Left ventricle myocardium inferior (tissue), 1 donor: Measurements from ENCODE around the gene DLL3. TPM values are rescaled to one million over a fixed set of nuclear protein-coding genes. Genes with fewer than 3 reads are reported as not detected.

Source experiments
- DNase-seq: peaks from one replicate; pipeline ENCODE4 v3.0.0-alpha.2; 2020
- H3K27ac ChIP-seq: fragments of 200-600 bp; replicated peaks from 2 replicates; pipeline ENCODE4 v1.8.0; 2021
- H3K27me3 ChIP-seq: fragments of 200-600 bp; 2 replicates; pipeline ENCODE4 v1.8.0; 2021; ENCODE audit warnings: low read depth
- H3K36me3 ChIP-seq: fragments of 200-600 bp; 2 replicates; pipeline ENCODE4 v1.8.0; 2021
- H3K4me1 ChIP-seq: fragments of 200-600 bp; 2 replicates; pipeline ENCODE4 v1.8.0; 2021
- H3K4me3 ChIP-seq: fragments of 200-600 bp; 2 replicates; pipeline ENCODE4 v1.8.0; 2021; ENCODE audit warnings: mild to moderate bottlenecking, moderate library complexity
- H3K9me3 ChIP-seq: fragments of 200-600 bp; replicated peaks from 2 replicates; pipeline ENCODE4 v1.8.0; 2021
- intact Hi-C: fragments of 100-400 bp; cut with micrococcal nuclease; formaldehyde crosslinking; loops from one replicate; pipeline ENCODE4 v1.11.0; 2022
- total RNA-seq: library from RNA; stranded (reverse); fragmentation: NEBNext Ultra II Directional; extraction: Animal tissue kit (Norgen Biotek cat#: 25700); gene quantifications from one replicate; pipeline ENCODE4 v1.2.1, GENCODE V29; 2021
- TF ChIP-seq, protein P1 (sequence below): fragments of 200-600 bp; IDR thresholded peaks from 2 replicates; pipeline ENCODE4 v1.8.0; 2021; ENCODE audit warnings: antibody characterized with exemption, mild to moderate bottlenecking, borderline replicate concordance
- donor health status: DM: no; HTN: yes; CAD: no; lungs with severe emphysema.

The DLL3 gene
- total RNA-seq, 1 donor from 2014 or later = not detected

DNA sequence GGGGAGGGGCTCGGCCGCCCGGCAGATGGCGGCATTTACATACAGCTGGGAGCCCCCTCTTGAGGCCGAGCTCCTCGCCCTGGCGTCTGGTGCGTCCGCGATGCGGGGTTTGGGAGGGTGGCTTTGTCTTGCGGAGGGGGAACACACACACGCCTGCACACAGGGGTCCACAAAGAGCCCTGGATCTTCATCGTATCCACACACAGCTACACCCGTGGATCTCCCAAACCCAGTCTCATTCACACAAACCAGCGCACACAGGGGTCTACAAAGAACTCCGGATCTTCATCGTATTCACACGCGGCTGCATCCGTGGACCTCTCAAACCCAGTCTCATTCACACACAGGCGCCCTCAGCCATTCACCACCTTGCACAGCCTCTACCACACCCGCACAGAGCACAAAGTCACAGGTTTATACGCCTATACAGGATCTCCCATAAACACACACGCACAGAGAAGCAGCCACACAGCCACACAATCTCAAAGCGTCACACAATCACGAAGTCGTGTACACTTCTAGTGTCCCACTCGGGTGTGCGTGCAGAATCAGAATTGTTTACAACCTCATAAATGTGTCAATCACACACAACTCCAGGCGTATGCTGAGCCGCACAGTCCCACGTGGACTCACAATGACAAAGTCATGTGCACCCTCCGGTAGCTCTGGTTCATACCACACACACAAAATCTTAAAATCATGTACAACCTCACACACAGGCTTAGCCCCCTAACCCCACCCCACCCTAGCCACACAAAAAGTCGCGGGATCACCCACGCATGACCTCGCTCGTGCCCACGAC lies 550 bp upstream of the DLL3 start:
- H3K4me1 ChIP-seq = peaks cover 19% of the 10 kb centered on the region
- TF ChIP-seq, protein P1, sequence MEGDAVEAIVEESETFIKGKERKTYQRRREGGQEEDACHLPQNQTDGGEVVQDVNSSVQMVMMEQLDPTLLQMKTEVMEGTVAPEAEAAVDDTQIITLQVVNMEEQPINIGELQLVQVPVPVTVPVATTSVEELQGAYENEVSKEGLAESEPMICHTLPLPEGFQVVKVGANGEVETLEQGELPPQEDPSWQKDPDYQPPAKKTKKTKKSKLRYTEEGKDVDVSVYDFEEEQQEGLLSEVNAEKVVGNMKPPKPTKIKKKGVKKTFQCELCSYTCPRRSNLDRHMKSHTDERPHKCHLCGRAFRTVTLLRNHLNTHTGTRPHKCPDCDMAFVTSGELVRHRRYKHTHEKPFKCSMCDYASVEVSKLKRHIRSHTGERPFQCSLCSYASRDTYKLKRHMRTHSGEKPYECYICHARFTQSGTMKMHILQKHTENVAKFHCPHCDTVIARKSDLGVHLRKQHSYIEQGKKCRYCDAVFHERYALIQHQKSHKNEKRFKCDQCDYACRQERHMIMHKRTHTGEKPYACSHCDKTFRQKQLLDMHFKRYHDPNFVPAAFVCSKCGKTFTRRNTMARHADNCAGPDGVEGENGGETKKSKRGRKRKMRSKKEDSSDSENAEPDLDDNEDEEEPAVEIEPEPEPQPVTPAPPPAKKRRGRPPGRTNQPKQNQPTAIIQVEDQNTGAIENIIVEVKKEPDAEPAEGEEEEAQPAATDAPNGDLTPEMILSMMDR = peak; percentile 41
- H3K4me3 ChIP-seq = peak overlapping the region; percentile 40
- H3K27me3 ChIP-seq = peaks cover 81% of the 10 kb centered on the region
- H3K27ac ChIP-seq = no peak overlapping the region
- intact Hi-C loops = no loop called here
- DNase-seq = no peak
- H3K36me3 ChIP-seq = no peaks in the 10 kb centered on the region
- no peaks in the 10 kb centered on the region for H3K9me3 ChIP-seq

DNA sequence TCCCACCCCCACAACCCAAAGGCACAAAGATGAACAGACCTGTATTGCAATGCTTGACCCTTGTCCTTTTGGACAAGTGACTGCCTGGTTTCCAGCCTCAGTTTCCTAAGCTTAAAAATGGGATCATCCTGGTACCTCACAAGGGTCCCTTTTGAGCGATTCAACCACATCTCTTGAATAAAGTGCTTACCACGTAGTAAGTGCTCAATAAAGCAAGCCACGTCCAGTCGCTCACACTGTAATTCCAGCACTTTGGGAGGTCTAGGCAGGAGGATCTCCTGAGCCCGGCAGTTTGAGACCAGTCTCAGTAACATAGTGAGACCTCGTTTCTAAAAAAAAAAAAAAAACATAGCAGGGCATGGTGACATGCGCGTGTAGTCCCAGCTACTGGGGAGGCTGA lies 1.2 kb downstream of the DLL3 start:
- intact Hi-C loops = no loop called here
- peaks cover 98% of the 10 kb centered on the region for H3K27me3 ChIP-seq
- no peak for DNase-seq

GRCh38 chr19:39500543-39500942 lies 1.8 kb downstream of the DLL3 start:
- intact Hi-C loops = no loop called here
- H3K9me3 ChIP-seq = no peaks in the 10 kb centered on the region
- H3K4me1 ChIP-seq = peaks cover 19% of the 10 kb centered on the region
- H3K36me3 ChIP-seq = no peaks in the 10 kb centered on the region
- no peak for DNase-seq
- no peak overlapping the region for H3K27ac ChIP-seq
- TF ChIP-seq, protein P1 = no peak
- peaks cover 100% of the 10 kb centered on the region for H3K27me3 ChIP-seq
- no peak overlapping the region for H3K4me3 ChIP-seq

More for the DNA sequence above, 1.2 kb downstream of the DLL3 start:
- TF ChIP-seq, protein P1 = no peak
- H3K4me3 ChIP-seq = no peak overlapping the region
- H3K36me3 ChIP-seq = no peaks in the 10 kb centered on the region
- no peak overlapping the region for H3K27ac ChIP-seq
- H3K9me3 ChIP-seq = no peaks in the 10 kb centered on the region
- peaks cover 19% of the 10 kb centered on the region for H3K4me1 ChIP-seq

GRCh38 chr19:39501340-39501739 lies 2.6 kb downstream of the DLL3 start:
- DNase-seq = no peak
- H3K9me3 ChIP-seq = no peaks in the 10 kb centered on the region
- TF ChIP-seq, protein P1 = no peak
- peaks cover 19% of the 10 kb centered on the region for H3K4me1 ChIP-seq
- no peak overlapping the region for H3K4me3 ChIP-seq
- no peaks in the 10 kb centered on the region for H3K36me3 ChIP-seq
- peaks cover 100% of the 10 kb centered on the region for H3K27me3 ChIP-seq
- intact Hi-C loops = no loop called here
- H3K27ac ChIP-seq = no peak overlapping the region

DNA sequence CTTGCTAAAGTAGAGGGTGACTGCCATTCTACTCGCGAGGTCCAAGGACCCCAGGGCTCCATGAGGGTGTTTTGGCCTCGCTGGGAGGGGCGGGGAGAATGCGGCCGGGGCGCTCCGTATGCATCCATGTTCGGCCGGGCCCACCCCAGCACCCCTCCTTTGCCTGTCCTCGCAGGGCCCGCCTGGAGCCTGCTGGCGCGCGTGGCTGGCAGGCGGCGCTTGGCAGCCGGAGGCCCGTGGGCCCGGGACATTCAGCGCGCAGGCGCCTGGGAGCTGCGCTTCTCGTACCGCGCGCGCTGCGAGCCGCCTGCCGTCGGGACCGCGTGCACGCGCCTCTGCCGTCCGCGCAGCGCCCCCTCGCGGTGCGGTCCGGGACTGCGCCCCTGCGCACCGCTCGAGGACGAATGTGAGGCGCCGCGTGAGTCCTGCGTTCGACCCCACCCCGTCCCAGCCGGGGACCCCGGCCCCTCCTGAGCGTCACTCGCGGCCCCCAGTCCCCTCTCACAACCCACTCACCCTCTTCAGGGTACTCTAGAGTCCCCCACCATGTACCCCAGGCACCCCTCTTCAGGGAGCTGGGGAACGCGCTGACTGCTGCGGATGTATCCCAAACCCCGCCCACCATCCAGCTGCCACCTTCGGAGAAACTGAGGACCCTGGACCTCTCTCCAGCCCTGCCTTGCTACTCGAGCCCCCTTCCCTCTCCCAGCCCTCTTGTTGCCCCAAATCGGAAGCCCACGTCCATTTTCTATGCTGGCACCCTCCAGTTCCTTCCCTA lies 4.1 kb downstream of the DLL3 start:
- H3K36me3 ChIP-seq = no peaks in the 10 kb centered on the region
- DNase-seq = peak; percentile 52
- H3K4me3 ChIP-seq = no peak overlapping the region
- TF ChIP-seq, protein P1 = peak; percentile 78
- peaks cover 24% of the 10 kb centered on the region for H3K4me1 ChIP-seq
- no peaks in the 10 kb centered on the region for H3K9me3 ChIP-seq
- intact Hi-C loops = no loop called here
- peaks cover 100% of the 10 kb centered on the region for H3K27me3 ChIP-seq
- H3K27ac ChIP-seq = no peak overlapping the region
